ENCODE data around the gene CSNK2A1.

CSNK2A1 gene

GRCh38 chr20:497979-498378, 45.6 kb downstream of the CSNK2A1 start:
- no peak for DNase-seq (ENCODE audit: low read depth in 2 of 2)
- no peak for TF ChIP-seq CTCF (IDR thresholded peaks at IDR 0.05; ENCODE audit: low read depth, low read length)
- H3K4me3 ChIP-seq (replicated peaks in 1 of 2; ENCODE audit: low read depth in 2 of 2, low read length in 2 of 2), result no peak overlapping the region

- TF ChIP-seq CTCF (IDR thresholded peaks at IDR 0.05; ENCODE audit: low read depth, low read length), result no peak
- peak; percentile 58 to 63 for DNase-seq (ENCODE audit: low read depth in 2 of 2)
- no peak overlapping the region for H3K4me3 ChIP-seq (replicated peaks in 1 of 2; ENCODE audit: low read depth in 2 of 2, low read length in 2 of 2)
Measured at GRCh38 chr20:496126-496696, 47.4 kb downstream of the CSNK2A1 start.

GRCh38 chr20:492159-492558, 51.4 kb downstream of the CSNK2A1 start:
- DNase-seq (ENCODE audit: low read depth in 2 of 2), result no peak
- H3K4me3 ChIP-seq (replicated peaks in 1 of 2; ENCODE audit: low read depth in 2 of 2, low read length in 2 of 2), result no peak overlapping the region

GRCh38 chr20:487655-488054, 55.9 kb downstream of the CSNK2A1 start:
- H3K4me3 ChIP-seq (replicated peaks in 1 of 2; ENCODE audit: low read depth in 2 of 2, low read length in 2 of 2), result no peak overlapping the region
- TF ChIP-seq CTCF (IDR thresholded peaks at IDR 0.05; ENCODE audit: low read depth, low read length), result no peak

More at GRCh38 chr20:492159-492558, 51.4 kb downstream of the CSNK2A1 start:
- no peak for TF ChIP-seq CTCF (IDR thresholded peaks at IDR 0.05; ENCODE audit: low read depth, low read length)

GRCh38 chr20:483815-484644, 59.6 kb downstream of the CSNK2A1 start:
- peak in 1 of 2 donors; percentile 17 for DNase-seq (ENCODE audit: low read depth in 2 of 2)
- no peak overlapping the region for H3K4me3 ChIP-seq (replicated peaks in 1 of 2; ENCODE audit: low read depth in 2 of 2, low read length in 2 of 2)
- TF ChIP-seq CTCF (IDR thresholded peaks at IDR 0.05; ENCODE audit: low read depth, low read length), result no peak

More at GRCh38 chr20:487655-488054, 55.9 kb downstream of the CSNK2A1 start:
- no peak for DNase-seq (ENCODE audit: low read depth in 2 of 2)

GRCh38 chr20:481167-481566, 62.4 kb downstream of the CSNK2A1 start:
- no peak for TF ChIP-seq CTCF (IDR thresholded peaks at IDR 0.05; ENCODE audit: low read depth, low read length)
- no peak overlapping the region for H3K4me3 ChIP-seq (replicated peaks in 1 of 2; ENCODE audit: low read depth in 2 of 2, low read length in 2 of 2)
- no peak for DNase-seq (ENCODE audit: low read depth in 2 of 2)

Data from cardiac fibroblast (primary cell).